OCI-LY3 (cell line): ENCODE results near the gene NFATC4.

Experiments used
- CTCF ChIP-seq: fragments of 200-600, 300-600 bp; sonication (generic); IDR thresholded peaks from 2 replicates; pipeline ENCODE4 v1.5.1; 2014; ENCODE audit warnings: antibody characterized with exemption, low read length, low read depth
- EZH2phosphoT487 ChIP-seq: fragments of 200-600 bp; shearing (Covaris generic); IDR thresholded peaks from 2 replicates; pipeline ENCODE4 v1.6.1; 2018; ENCODE audit warnings: antibody characterized with exemption, mixed run types, low read depth

DNA sequence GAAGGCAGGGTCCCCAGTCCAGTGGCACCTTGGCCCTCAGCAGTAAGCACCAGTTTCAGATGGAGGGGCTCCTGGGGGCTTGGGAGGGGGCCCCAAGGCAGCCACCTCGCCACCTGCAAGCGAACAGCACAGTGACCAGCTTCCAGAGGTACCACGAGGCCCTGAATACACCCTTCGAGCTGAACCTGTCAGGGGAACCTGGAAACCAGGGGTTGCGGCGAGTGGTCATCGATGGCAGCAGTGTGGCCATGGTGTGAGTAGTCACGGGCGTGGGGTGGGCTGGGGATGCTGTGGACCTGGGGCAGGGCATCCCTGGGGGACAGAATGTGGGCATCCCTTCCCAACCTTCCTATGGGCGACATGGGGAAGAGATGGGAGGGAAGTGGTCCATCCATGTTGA, 42.0 kb downstream of the NFATC4 start:
- TF ChIP-seq CTCF, result no peak
- no peak for TF ChIP-seq EZH2phosphoT487
